GM19397 (cell line): Measurements from ENCODE around the gene CLASP1.
"Not testable (repeated sequence)": the region's sequence is repeated elsewhere in the genome, so short reads cannot be mapped to it uniquely, and the experiment has no call there.

Experiments
- ATAC-seq: cut with Tn5 transposase; IDR thresholded peaks from one replicate; pipeline ENCODE4 v1.9.1; 2021; ENCODE audit warnings: mild to moderate bottlenecking, moderate library complexity; ENCODE audit not compliant: unreplicated experiment

Gene CLASP1

DNA sequence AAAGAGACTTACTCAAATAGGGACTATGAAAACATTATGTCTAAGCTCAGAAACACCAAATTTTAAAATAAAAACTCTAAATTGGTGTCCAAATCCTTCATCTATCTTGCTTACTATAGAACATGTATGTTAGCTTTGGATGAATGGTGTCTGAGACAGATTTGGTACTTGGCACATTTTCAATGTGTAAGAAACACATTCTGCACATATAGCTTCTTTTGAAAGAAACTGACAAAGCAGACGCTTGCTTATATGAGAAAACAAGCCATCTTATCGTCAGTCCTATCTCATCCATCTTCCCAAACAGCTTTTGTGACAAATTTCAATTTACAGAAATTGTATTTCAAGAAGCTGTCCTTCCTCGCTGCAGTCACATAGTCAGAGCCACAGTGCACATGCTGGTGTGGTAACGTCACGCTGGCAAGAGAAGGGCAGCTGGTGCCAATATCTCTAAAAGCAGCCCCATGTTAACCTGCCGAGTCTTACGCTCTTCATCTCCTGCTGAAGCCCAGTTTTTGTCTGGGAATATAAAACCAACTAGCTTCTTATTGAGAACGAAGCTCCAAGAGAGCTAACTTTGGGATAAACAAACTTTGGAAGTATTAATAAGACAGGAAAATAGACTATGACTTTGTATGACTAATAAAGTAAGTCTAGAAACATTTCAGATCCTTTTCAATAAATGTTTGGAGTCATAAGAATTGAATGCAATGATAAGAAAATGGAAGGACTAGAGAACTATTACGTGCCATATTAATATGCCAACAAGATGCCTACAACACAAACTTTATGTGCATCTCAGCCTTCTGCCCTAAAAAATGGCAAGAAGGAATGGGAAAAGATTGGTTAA is 289.3 kb downstream of the CLASP1 start:
- ATAC-seq: no peak

DNA sequence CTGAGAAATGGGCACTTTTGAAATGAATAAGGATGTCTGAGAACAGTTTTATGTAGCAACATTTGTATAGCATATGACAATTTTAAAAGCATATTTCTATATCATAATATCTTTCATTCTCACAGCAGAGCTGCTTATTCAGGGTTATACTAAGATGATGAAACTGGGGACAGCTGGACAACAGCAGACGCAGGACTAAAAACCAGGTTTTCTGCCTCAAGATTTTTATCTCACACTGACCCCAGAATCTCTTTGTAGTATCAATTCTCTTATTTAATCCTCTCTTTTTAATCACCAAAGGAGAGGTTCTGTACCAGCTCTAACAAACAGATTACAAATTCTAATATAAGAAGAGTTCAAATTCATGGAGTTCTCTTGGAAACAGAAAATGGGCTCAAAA is 290.1 kb downstream of the CLASP1 start:
- ATAC-seq: no peak

DNA sequence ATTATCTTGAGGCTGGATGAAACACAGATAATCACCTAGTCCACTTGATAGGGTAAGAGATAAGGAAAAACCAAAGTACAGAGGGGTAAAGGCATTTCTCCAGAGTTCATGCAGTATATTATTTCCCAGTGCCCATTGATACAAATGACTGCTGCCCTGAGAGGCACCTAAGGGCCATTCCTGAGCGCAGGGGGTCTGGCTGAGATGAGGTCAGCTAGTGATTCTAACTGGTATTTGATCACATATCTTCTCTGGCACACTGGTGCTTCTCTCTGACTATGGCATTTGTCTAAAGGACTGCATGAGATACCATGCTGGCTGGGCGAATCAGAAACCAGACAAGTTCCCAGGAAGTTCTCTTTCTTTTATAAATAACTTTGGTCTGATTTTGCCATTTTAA is 291.0 kb downstream of the CLASP1 start:
- ATAC-seq: no peak

DNA sequence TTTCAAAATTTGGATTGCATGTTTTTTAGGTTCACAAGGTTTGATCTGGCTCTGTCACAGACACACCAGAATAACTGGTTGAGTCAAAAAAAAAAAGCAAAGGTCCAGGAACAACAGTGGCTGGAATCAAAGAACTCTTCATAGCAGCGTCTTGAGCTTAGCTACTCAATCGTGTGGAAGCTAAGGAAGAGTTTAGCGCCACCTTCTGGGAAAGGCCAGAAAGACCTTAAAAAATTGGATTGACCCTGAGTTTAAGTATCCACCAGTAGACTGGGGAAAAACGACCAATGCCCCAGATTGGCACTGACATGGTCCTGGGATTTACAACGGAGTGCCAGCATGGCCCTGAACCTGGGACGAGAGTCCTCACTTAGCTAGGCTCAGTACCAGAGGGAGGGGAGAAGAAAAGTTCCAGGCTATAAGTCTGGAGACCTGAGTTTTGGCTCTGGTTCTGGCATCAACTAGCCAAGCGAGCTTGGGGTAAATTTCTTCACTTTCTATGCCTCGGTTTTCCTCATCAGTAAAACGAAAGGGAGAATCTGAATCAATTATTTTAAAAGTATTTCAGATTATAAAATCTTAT is 293.1 kb downstream of the CLASP1 start:
- ATAC-seq: no peak

DNA sequence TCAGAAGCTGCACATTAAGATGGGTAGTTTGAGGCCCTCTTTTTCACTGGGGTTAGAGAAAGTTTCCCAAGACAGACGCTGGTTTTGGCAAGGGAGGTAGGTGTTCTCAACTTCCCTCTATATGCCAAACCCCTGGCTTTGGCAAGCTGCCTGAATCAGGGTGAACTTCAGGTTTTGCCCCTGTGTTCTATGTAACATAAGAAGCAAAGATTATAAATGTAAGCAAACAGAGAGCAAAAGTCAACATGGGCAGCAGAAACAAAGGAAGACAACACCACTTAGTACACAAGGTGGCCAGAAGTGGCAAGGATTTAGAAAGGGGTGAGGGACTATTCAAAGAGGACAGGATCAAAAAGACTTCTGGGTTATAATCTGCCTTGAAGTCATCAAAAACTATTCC is 293.8 kb downstream of the CLASP1 start:
- no peak for ATAC-seq

DNA sequence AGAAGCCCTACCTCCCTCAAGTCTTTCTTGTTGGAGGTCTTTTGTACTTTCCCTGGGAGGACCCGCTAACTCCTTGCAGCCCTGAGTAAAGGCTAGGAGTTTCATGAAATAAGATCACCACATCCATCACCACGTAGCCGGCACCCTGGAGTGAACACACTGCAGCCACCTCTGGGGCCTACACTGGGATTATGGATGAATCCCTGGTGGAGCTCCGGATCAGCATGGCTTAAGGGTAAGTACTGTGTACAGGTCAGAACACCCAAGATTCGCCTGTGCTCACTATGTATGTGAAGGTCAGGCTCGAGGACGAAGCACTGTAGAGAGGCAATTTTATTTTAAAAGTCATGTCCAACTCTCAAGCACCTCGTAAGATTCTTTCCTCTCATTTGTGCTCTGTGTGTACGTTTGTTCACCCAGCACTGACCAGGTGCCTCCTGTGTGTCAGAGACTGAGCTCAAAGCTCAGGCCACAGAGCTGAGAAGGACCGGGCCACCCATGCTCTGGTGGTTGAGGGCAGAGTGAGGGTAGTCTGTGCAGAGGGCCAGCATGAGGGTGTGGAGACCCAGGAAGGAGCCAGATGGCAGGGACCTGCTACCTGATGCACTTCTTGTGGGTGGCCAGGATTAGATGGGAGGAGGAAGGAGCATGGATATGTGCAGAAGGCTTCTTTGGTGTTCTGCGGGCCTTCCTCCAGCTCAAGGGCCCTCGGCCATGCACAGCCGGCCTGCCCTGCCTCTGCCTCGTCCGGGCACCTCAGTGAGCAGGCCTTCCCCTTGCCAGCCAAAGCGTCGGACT is 297.5 kb downstream of the CLASP1 start:
- no peak for ATAC-seq

DNA sequence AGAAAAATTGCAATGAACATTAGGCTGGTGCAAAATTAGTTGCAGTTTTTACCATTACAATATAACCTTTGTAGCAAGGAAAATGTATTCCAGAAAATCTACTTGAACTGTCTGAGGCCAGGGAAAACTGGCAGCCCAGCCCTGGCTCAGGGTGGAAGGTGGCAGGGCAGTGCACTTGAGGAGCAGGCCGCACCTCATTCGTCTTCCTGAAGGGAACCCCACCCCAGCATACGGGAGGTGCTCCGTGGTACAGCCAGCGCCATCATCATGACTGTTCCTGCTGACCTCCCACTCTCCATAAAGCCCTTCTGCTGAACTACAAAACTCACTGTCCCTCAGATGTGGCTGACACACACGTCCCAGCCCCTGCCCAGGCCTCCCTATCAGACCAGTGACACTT is 298.4 kb downstream of the CLASP1 start:
- no peak for ATAC-seq

DNA sequence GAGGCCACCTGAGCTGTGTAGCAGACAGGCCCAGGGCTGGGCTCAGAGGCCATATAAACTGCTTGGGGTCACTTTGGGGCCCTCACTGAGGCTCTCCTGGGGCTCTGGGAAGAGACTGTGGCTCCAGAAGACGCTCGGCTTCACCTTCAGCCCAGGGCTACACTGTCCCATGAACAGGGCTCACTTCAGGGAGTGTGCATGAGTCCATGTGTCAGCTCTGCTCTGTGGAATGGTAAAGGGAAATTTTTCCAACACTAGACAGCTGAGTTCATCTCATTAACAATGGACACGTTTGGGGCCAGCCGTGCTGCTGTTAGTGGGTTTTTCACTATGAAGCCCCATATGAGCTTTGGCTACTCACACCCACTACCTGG is 298.9 kb downstream of the CLASP1 start:
- ATAC-seq: no peak

DNA sequence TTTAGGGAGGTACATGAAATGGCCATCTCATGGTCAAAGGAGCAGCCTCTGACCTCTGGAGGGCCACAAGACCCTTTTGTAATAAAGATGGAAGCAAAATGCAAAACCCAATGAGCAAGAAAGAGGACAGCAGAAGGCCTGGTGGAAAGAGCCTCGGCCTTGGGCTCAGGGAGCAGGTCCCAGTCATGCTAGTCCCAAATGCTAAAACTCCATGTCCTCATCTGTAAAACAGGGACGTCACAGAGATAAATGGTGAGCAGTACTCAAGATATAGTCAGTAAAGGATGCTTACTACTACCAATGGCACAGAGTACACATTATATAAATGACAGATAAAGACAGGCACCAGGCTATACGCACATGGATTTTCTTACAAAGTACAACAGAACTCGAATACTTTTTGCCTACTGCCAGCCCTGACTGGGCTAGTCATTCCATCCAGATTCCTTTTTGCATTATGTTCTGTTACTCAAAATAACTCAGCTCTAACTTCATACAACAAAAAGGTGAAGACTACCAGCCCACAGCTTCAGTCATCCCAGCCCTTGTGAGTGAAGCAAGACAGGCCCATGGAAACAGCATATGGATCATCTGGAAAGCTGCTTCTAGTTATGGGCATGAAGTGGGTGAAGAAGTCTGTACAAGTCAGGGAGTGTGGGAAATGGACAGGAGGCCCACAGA is 299.4 kb downstream of the CLASP1 start:
- no peak for ATAC-seq

DNA sequence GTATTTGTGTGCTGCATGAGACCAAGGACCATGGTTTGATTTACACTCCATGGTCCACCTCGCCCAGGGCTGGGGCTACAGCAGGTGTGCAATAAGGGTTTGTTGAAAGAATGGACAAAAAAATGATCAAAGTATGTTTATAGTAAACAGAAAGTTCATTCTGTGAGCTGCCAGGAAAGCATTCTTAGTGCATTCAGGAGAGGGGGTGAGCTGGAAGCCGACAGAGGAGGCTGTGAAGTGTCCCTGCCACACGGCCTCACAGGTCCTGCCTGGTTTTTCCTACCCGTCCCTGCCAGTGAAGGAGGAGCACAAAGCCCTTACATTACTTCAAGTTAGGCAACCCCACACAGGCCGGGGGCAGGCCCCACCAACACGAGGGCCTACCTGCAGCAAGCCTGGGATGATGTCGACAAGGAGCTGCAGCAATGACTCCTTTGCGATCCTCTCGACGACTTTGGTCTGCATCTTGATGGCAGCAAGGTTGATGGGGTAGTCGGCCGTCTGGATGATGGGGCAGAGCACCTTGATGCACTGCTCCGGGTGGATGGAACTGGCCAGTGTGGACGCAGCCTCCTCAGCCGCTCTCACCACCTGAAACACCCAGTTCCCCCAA is 301.0 kb downstream of the CLASP1 start:
- no peak for ATAC-seq

DNA sequence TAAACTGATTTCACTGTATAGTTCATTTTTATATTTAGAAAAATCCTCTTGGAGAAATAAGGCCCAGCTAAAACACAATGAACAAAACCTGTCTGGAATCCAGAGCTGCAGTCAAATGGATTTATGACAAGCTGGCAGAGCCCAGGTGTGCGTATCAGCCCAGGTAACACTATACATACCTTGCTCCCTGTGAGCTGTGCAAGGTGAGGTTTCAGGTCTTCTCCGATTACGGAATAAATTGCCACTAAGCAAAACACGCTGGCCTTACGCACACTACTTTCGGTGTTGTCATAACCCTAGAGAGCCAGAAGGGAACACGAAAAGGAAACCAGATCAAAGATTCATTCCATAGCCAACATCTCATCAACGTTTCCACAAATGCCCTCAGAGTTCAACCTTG is 302.4 kb downstream of the CLASP1 start:
- no peak for ATAC-seq

DNA sequence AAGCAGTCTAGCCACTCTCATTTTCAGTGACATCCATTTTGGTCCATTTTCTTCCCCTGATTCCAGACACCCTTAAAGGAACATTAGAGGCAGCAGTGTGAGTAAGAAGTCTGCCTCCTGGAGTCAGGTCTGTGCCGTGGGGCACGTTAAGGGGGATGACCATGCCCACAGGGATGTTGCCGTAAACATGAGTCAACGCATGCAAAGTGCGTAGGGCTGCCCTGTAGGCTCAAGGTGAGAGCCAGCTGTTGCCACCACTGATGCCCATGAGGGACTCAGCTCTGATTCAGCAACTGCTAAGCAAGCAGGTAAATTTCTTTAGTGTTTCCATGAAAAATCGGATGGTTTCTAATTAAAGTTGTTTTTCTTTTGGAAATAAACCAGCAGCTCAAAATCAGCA is 302.9 kb downstream of the CLASP1 start:
- no peak for ATAC-seq

DNA sequence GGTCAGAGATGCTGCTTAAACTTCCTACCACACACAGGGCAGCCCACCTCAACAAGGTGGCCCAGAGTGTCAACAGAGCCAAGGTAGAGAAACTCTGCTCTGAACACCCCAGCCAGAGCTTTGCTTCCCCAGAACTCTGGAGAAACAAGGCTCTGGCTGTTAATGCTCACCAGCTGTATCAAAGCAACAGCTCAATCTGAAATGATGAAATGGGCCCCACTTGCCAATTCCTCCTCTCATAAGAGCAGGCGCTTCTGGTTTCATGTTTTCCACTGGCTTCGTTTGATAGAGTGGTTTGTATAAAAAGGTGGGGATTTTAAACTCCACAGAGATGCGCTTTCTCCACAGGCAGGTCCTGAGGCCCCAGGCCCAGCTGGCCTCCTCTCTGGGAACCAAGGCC is 303.4 kb downstream of the CLASP1 start:
- no peak for ATAC-seq

DNA sequence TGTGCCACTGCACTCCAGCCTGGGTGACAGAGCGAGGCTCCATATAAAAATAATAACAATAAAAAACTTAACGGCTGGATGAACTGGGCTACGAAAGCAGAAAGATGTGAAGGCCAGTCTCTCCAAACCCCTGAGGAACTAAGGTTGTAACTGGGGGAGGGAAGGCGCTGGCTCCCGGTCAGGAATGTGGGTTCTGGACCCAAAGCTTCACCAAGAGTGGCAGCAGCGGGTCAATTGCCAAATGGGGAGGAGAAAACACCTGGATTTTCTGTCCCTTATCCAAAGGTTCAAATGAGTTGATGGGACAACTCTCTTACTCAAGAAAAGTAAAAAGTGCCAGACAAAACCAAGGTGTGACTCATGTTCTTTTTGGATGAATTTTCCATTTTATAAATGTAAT is 304.2 kb downstream of the CLASP1 start:
- ATAC-seq: no peak

DNA sequence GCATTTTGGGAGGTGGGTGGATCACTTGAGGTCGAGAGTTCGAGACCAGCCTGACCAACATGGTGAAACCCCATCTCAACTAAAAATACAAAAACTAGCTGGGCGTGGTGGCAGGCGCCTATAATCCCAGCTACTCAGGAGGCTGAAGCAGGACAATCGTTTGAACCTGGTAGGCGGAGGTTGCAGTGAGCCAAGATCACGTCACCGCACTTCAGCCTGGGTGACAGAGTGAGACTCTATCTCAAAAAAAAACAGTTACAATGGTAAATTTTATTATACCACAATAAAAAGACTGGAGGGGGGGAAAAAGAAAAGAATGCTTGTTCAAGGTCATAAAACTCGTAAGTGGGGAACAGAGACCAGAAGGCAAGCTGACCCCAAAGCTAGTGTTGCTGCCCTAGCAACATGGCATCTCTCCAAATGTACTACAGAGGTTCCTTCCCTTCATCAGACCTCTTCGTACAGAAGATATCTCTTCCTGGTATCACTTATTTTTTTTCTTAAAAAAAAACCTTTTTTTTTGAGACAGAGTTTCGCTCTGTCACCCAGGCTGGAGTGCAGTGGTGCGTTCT is 305.3 kb downstream of the CLASP1 start:
- not testable (repeated sequence) for ATAC-seq

DNA sequence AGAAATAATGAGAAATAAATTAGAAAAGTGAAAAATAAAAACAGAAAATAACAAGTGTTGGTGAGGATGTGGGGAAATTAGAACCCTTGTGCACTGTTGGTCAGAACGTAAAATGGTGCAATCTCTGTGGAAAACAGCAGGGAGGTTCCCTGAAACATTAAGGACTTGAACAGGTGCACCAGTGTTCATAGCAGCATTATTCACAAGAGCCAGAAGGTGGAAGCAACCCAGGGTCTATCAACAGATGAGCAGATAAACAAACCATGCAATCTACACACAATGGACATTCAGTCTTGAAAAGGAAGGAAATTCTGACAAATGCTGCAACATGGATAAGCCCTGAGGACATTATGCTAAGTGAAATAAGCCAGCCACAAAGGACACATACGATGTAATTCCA is 306.1 kb downstream of the CLASP1 start:
- ATAC-seq: no peak

DNA sequence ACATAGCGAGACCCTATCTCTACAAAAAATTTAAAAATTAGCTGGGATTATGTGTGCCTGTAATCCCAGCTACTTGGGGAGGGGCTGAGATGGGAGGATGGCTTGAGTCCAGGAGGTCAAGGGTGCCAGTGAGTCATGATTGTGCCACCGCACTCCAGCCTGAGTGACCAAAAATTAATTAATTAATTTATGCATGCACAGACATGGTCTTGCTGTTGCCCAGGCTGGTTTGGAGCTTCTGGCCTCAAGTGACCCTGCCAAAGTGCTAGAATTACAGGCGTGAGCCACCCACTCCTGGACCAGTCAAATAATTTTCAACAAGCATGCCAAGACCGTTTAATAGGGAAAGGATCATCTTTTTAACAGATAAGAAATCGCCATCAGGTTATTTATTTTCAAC is 306.5 kb downstream of the CLASP1 start:
- ATAC-seq: no peak

DNA sequence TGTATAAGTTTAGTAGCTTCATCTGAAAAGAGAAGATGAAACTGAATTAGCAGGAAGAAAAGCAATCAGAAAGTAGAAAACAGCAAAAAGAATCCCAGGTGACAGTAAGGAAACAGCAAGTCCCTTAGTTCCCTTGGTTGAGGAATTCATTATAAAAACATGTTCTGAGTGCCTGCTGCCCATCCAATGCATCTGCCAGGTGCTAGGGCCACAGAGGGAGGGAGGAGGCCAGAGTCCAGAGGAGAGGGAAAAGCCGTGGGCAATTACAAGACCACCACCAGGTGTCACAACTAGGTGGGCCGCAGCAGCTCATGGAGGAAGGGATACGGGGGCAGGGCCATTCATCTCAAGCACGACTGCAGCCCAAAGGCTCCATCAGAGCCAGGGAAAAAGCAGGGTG is 308.3 kb downstream of the CLASP1 start:
- ATAC-seq: no peak

DNA sequence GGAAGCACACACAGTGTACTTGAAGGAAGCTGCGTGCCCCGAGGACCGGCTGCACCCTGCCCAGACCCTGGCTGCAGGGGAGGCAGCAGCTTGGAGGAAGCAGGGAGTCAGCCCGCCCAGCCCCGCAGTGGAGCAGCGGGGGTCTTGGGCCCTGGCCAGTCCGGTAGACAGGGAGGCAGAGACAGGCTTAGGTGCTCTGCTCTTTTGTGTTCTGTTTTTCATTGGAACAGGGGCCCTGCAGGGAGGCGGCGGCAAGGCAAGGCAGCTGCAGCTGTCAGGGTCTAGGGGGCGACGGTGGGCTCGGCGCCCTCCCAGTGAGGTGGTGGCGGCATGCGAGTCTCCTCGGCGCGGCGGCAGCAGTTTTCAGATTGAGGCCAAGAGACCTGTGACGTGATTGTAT is 311.0 kb downstream of the CLASP1 start:
- ATAC-seq: no peak

DNA sequence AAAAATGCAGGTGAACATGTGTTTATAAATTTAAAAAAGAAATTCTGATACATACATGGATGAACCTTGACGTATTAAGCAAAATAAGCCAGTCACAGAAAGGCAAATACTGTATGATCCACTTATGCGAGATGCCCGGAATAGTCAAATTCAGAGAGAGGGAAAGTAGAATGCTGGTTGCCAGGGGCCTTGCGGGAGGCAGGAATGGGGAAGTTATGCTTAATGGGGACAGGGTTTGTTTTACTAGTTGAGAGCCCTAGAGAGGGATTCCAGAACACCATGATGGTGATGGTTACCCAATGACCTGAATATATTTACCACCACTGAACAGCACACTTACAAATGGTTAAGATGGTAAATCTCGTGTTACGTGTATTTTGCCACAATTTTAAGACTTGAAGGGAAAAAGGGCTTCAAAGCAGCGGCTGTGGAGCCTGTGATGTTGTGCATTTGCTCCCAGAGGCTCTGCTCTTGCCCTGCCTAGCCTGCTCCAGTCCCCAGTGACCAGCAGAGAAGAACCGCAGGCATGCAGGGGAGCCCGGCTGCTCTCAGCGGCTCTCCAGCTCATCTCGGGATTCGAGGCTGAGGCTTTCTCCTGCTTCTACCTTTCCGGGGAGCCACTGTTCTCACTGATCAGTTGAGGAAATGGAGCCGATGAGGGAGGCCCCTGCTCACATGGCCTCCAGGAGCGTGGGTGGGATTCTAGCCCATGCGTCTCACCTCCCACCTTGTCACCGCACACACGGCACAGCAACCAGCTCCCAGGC is 312.6 kb downstream of the CLASP1 start:
- ATAC-seq: no peak
